Measurements from ENCODE around the gene MDM4. TPM values are rescaled to one million over a fixed set of nuclear protein-coding genes. Genes with fewer than 3 reads are reported as not detected.

The MDM4 gene
- polyA plus RNA-seq, 2 of the 4 experiments (the other 2 are of a cell fraction): 4.6 to 48.9 TPM

DNA sequence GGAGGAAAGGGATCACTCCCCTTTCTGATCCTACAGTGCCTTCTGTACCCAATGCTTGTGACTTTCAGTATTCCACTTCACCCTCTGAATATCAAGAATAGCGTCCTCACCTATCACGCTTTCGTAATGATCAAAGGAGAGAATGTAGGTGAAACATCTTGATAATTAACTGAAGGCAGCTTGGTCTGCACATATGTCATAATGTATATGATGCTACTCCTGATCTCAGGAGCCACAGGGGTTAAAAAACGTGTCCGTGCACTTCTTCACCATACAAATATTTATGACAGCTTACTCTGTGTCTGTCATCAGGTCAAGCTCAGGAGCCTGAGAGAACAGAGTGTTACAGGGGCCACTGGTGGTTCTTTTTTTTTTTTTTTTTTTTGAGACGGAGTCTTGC is 20.4 kb upstream of the MDM4 start:
- Histone ChIP-seq H3K27ac (no peak overlapping the region; a peak in 1 of 6 replicates), H3K4me1 (peaks cover 24% of the 10 kb centered on the region; the same call in 2 of the 3 replicates), H3K4me2 (peak overlapping the region; percentile 94), H3K4me3 (no peak overlapping the region), H3K9me3 (no peaks in the 10 kb centered on the region)
- ChIA-PET POLR2A (interaction anchor here (2.9 kb wide), 2 partner anchors 11 to 78 kb away, joined by 14 to 23 read pairs; no protein-coding TSS in a partner anchor), CTCF (interaction anchor here (0.6 to 20.5 kb wide), 9 partner anchors 9 to 311 kb away, joined by 3 to 530 read pairs (median 4); no protein-coding TSS in a partner anchor)
- DNase-seq (ENCODE audit: low read depth in 1 of 2, low spot score in 1 of 2) (no peak), ATAC-seq (no peak), FAIRE-seq (no peak)
- TF ChIP-seq RARB (CRISPR knock-in tag; IDR thresholded peaks at IDR 0.05) (no peak), USF2 (IDR thresholded peaks at IDR 0.05) (no peak), HOXA7 (CRISPR knock-in tag; IDR thresholded peaks at IDR 0.05) (no peak), FOSL2 (IDR thresholded peaks at IDR 0.05) (no peak), FOSL2 (CRISPR knock-in tag; IDR thresholded peaks at IDR 0.05) (no peak), EHMT2 (IDR thresholded peaks at IDR 0.05; ENCODE audit: low read depth) (no peak), EP300 (IDR thresholded peaks at IDR 0.05) (no peak), CEBPB (IDR thresholded peaks at IDR 0.05) (no peak), RNF2 (IDR thresholded peaks at IDR 0.05; ENCODE audit: borderline replicate concordance, low read depth) (no peak), GATA3 (IDR thresholded peaks at IDR 0.05; ENCODE audit: borderline replicate concordance) (no peak), EHF (CRISPR knock-in tag; IDR thresholded peaks at IDR 0.05) (no peak), ZSCAN20 (CRISPR knock-in tag; IDR thresholded peaks at IDR 0.05) (no peak), PHF8 (IDR thresholded peaks at IDR 0.05; ENCODE audit: borderline replicate concordance, low read depth) (no peak), FOXS1 (CRISPR knock-in tag; IDR thresholded peaks at IDR 0.05) (no peak), MAFK (IDR thresholded peaks at IDR 0.05; ENCODE audit: partially characterized antibody) (no peak), JUN (IDR thresholded peaks at IDR 0.05) (no peak), SREBF2 (IDR thresholded peaks at IDR 0.05) (no peak), NR3C1 (IDR thresholded peaks at IDR 0.05) (no peak)
- TF ChIP-seq, protein P1, sequence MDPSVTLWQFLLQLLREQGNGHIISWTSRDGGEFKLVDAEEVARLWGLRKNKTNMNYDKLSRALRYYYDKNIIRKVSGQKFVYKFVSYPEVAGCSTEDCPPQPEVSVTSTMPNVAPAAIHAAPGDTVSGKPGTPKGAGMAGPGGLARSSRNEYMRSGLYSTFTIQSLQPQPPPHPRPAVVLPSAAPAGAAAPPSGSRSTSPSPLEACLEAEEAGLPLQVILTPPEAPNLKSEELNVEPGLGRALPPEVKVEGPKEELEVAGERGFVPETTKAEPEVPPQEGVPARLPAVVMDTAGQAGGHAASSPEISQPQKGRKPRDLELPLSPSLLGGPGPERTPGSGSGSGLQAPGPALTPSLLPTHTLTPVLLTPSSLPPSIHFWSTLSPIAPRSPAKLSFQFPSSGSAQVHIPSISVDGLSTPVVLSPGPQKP (IDR thresholded peaks at IDR 0.05; ENCODE audit: low read depth, low read length): no peak
- TF ChIP-seq, protein P2, sequence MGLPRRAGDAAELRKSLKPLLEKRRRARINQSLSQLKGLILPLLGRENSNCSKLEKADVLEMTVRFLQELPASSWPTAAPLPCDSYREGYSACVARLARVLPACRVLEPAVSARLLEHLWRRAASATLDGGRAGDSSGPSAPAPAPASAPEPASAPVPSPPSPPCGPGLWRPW (IDR thresholded peaks at IDR 0.05): no peak
- 70% methylated on average over 6 of the region's 6 CpGs for WGBS (ENCODE audit: missing lambda C conversion rate)

DNA sequence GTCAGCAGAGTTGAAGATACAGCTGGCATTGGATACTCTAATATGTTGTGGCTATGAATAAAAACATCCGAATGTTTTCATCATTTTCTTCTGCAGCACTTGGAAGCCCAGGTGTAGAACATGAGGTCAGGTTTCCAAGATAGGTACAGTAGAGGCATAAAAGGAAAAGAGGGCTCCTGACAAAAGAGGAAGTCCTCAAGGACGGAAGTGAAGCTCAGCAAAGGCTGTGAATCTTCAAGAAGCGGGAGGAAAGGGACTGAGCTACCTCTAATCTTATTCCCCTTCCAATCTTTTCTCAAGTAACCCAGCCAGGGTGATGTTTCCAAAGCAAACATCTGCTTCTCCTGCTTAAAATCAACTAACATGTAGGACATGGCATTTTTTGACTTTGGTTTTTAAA is 17.2 kb upstream of the MDM4 start:
- no peak overlapping the region for H3K4me2 ChIP-seq
- POLR2A ChIA-PET: no interaction called here
- 76% methylated on average over 3 of the region's 3 CpGs for WGBS (ENCODE audit: missing lambda C conversion rate)
- H3K4me3 ChIP-seq: no peak overlapping the region
- no peak for ATAC-seq
- peaks cover 18% of the 10 kb centered on the region for H3K4me1 ChIP-seq
- H3K27ac ChIP-seq: no peak overlapping the region
- TF ChIP-seq KDM1A (IDR thresholded peaks at IDR 0.05; ENCODE audit: low read depth) (no peak), E2F6 (IDR thresholded peaks at IDR 0.05; ENCODE audit: borderline replicate concordance, low read depth) (no peak), SREBF2 (IDR thresholded peaks at IDR 0.05) (no peak), CBX8 (IDR thresholded peaks at IDR 0.05) (no peak), HOXA7 (CRISPR knock-in tag; IDR thresholded peaks at IDR 0.05) (no peak), CHD4 (IDR thresholded peaks at IDR 0.05; ENCODE audit: borderline replicate concordance) (no peak), BHLHE40 (IDR thresholded peaks at IDR 0.05; ENCODE audit: low read depth, low read length) (no peak), FOXS1 (CRISPR knock-in tag; IDR thresholded peaks at IDR 0.05) (no peak), ZSCAN20 (CRISPR knock-in tag; IDR thresholded peaks at IDR 0.05) (no peak), FOSB (CRISPR knock-in tag; IDR thresholded peaks at IDR 0.05) (no peak), RARB (CRISPR knock-in tag; IDR thresholded peaks at IDR 0.05) (no peak), KDM5A (IDR thresholded peaks at IDR 0.05) (no peak), HOXB5 (CRISPR knock-in tag; IDR thresholded peaks at IDR 0.05) (no peak), NPAS2 (CRISPR knock-in tag; IDR thresholded peaks at IDR 0.05; ENCODE audit: borderline replicate concordance) (no peak), ZFP36 (IDR thresholded peaks at IDR 0.05; ENCODE audit: borderline replicate concordance, partially characterized antibody) (no peak)
- TF ChIP-seq, protein P3, sequence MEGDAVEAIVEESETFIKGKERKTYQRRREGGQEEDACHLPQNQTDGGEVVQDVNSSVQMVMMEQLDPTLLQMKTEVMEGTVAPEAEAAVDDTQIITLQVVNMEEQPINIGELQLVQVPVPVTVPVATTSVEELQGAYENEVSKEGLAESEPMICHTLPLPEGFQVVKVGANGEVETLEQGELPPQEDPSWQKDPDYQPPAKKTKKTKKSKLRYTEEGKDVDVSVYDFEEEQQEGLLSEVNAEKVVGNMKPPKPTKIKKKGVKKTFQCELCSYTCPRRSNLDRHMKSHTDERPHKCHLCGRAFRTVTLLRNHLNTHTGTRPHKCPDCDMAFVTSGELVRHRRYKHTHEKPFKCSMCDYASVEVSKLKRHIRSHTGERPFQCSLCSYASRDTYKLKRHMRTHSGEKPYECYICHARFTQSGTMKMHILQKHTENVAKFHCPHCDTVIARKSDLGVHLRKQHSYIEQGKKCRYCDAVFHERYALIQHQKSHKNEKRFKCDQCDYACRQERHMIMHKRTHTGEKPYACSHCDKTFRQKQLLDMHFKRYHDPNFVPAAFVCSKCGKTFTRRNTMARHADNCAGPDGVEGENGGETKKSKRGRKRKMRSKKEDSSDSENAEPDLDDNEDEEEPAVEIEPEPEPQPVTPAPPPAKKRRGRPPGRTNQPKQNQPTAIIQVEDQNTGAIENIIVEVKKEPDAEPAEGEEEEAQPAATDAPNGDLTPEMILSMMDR (IDR thresholded peaks at IDR 0.05): no peak
- TF ChIP-seq, protein P1 (IDR thresholded peaks at IDR 0.05; ENCODE audit: low read depth, low read length): no peak
- DNase-seq (ENCODE audit: low read depth in 1 of 2, low spot score in 1 of 2): no peak
- CTCF ChIA-PET: interaction anchor here (0.6 to 20.5 kb wide), 9 partner anchors 14 to 337 kb away, joined by 3 to 530 read pairs (median 6); no protein-coding TSS in a partner anchor
- H3K9me3 ChIP-seq: no peaks in the 10 kb centered on the region
- FAIRE-seq: no peak

Data from A549 (cell line).